Esophagus muscularis mucosa (tissue), 3 donors: ENCODE measurements around the gene TNP1.

Experiments used
- POLR2A ChIP-seq: fragments of 450-650 bp; IDR thresholded peaks from one replicate; pipeline ENCODE4 v1.6.1; 2017; ENCODE audit warnings: antibody characterized with exemption, moderate library complexity, mild to moderate bottlenecking, low read depth
- POLR2AphosphoS5 ChIP-seq, 2 donors: sonication (generic); formaldehyde crosslinking; IDR thresholded peaks; one replicate each; pipeline ENCODE4 v1.6.1; 2017; ENCODE audit warnings: antibody characterized with exemption in 2 of 2
- TF ChIP-seq, protein P1 (sequence below), 3 experiments: fragments of 200-600 bp in 2 of 3; fragments of 450-650 bp in 1 of 3; sonication (generic) in 2 of 3; IDR thresholded peaks; one replicate each; pipeline ENCODE4 v1.5.1; 2017 to 2019; ENCODE audit warnings: antibody characterized with exemption in 3 of 3, mild to moderate bottlenecking in 2 of 3, moderate library complexity in 1 of 3

- TF ChIP-seq, protein P1, sequence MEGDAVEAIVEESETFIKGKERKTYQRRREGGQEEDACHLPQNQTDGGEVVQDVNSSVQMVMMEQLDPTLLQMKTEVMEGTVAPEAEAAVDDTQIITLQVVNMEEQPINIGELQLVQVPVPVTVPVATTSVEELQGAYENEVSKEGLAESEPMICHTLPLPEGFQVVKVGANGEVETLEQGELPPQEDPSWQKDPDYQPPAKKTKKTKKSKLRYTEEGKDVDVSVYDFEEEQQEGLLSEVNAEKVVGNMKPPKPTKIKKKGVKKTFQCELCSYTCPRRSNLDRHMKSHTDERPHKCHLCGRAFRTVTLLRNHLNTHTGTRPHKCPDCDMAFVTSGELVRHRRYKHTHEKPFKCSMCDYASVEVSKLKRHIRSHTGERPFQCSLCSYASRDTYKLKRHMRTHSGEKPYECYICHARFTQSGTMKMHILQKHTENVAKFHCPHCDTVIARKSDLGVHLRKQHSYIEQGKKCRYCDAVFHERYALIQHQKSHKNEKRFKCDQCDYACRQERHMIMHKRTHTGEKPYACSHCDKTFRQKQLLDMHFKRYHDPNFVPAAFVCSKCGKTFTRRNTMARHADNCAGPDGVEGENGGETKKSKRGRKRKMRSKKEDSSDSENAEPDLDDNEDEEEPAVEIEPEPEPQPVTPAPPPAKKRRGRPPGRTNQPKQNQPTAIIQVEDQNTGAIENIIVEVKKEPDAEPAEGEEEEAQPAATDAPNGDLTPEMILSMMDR (IDR thresholded peaks at IDR 0.05), result no peak
- no peak for TF ChIP-seq POLR2A
- no peak for TF ChIP-seq POLR2AphosphoS5 (IDR thresholded peaks at IDR 0.05)
Observed at GRCh38 chr2:216870508-216871332, 10.9 kb upstream of the TNP1 start.
